Right ventricle myocardium inferior (tissue), 1 donor: Measurements from ENCODE around the gene CTDP1. TPM values are rescaled to one million over a fixed set of nuclear protein-coding genes. Genes with fewer than 3 reads are reported as not detected.
A peak's percentile ranks its signal among the peaks of the same experiment; 100 is the strongest.

Source experiments
- ATAC-seq: fragments of 200-7000 bp; cut with Tn5 transposase; one replicate; pipeline ENCODE4 v1.9.1; 2020; ENCODE audit warnings: mild to moderate bottlenecking, moderate library complexity
- DNase-seq: peaks from one replicate; pipeline ENCODE4 v3.0.0; 2021; ENCODE audit errors: missing footprints
- intact Hi-C: fragments of 100-400 bp; cut with DNase I; formaldehyde crosslinking; loops from one replicate; pipeline ENCODE4 v1.11.0; 2022
- total RNA-seq: library from RNA; stranded (reverse); fragmentation: NEBNext Ultra II Directional; extraction: Animal tissue kit (Norgen Biotek cat#: 25700); gene quantifications from one replicate; pipeline ENCODE4 v1.2.1, GENCODE V29; 2021
- donor health status: DM: no; HTN: yes; CAD: no; lungs with severe emphysema.

Gene CTDP1
- total RNA-seq, 1 donor from 2014 or later: 8.4 TPM

GRCh38 chr18:79784071-79784913 lies 104.7 kb downstream of the CTDP1 start:
- intact Hi-C loops: no loop called here
- ATAC-seq (no peak), DNase-seq (no peak)

GRCh38 chr18:79784965-79785770 lies 105.6 kb downstream of the CTDP1 start:
- no peak for DNase-seq
- ATAC-seq: no peak
- intact Hi-C loops: no loop called here

DNA sequence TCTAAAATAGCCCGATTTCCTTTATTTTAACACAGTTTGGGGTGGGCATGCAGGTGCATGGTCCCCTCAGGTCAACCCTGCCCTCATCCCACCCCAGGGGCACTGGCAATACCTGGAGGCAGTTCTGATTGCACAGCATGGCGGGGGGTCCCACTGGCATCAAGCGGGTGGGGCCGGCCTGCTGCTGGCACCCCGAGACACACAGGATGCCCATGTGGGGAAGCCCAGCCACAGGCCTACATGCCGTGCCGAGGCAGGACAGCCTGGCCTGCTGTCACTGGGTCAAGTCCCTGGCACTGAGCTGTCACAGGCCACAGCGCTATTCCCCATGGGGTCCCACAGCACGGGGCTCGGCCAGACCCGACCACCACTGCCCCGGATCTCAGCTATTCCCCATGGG lies 106.2 kb downstream of the CTDP1 start:
- intact Hi-C loops: no loop called here
- ATAC-seq: no peak
- no peak for DNase-seq

- ATAC-seq: no peak
- intact Hi-C loops: no loop called here
- DNase-seq: no peak
Observed at GRCh38 chr18:79786304-79786703, 106.7 kb downstream of the CTDP1 start.

DNA sequence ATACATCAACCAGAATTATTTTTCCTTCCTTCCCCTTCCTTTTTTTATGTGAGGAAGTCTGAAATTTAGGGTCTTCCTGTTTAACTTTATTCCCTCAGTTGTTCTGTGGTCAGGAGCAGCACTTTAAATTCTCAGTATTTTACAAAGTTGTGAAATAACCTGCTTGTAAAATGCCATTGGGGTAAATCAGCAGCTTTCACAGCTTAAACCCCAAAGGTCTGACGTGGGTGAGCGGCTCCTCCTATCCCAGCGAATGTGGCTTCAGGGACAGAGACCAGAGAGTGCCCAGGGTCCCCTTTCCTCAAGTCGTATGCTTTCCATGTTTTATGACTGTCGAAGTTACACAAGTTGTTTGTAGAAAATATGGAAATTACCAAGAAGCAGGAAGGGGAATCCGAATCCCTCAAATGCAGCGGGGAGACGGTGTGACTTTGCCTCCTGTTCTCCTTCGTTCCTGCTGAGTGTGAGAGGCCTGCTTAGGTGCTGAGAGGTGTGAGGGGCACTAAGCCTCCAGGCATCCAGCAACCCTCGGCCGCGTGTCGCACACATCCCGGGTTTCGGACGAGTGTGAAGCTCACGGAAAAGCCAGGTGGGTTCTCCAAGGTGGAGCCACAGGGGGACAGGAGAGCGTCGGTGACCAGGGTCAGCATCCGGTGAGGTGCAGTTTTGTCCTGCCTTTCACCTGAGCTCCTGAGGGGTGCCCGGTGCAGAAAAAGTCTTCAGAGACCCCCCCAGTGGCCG lies 107.4 kb downstream of the CTDP1 start:
- DNase-seq: no peak
- intact Hi-C loops: no loop called here
- ATAC-seq: no peak

DNA sequence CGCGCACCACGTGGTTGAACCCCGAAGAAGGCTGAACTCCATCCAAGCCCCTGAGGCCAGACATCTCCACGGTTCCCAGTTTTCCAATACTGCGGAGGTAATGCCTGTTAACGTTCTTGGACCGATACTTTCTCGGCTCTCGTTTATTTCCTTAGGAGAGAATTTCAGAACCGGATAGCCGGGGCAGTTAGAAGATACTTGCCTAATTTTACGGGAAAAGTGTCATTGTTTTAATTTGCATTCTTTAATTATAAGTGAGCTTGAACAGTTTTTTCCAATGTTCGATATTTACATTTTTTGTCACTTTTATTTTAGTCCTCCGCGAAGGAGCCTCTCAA lies 107.9 kb downstream of the CTDP1 start:
- intact Hi-C loops: no loop called here
- DNase-seq (no peak), ATAC-seq (no peak)

GRCh38 chr18:79787865-79788733 lies 108.5 kb downstream of the CTDP1 start:
- intact Hi-C loops: no loop called here
- ATAC-seq (no peak), DNase-seq (no peak)

GRCh38 chr18:79788734-79789085 lies 109.1 kb downstream of the CTDP1 start:
- ATAC-seq (no peak), DNase-seq (no peak)
- intact Hi-C loops: no loop called here

DNA sequence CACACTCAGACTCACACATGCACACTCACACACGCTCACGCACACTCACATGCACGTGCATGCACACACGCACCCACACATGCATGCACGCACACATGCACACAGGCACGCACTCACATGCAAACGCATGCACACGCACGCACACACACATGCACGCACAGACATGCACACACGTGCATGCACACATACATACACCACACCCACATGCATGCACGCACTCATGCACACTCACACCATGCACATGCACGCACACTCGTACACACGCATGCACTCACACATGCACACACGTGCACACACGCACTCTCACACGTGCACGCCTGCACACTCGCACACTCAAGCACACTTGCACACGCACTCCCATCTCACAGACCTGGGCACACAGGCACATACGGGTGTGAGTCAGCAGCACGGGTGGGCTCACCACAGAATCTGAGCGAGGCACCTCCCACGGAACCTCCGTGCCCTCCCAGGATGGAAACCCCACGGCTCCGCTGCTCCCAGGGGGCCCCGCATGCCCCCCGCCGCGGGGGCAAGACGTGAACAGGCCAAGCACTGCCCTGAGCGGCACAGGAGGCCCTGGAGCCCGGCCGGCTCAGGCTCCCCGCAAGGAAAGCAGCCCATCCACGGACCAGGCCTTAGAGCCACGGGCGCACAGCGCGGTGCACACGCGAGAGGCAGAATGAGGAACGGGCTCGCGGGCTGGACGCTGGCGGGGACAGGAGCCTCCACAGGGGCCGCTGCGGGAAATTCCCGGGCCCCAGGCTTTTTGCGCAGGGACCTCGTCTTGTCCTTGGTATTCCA lies 109.7 kb downstream of the CTDP1 start:
- ATAC-seq (no peak), DNase-seq (no peak)
- intact Hi-C loops: no loop called here

- intact Hi-C loops: no loop called here
Observed at GRCh38 chr18:79789901-79790890, 110.6 kb downstream of the CTDP1 start.

GRCh38 chr18:79790996-79791972 lies 111.7 kb downstream of the CTDP1 start:
- ATAC-seq (peak; percentile 73), DNase-seq (peak; percentile 87)
- intact Hi-C loops: no loop called here

More at GRCh38 chr18:79789901-79790890, 110.6 kb downstream of the CTDP1 start:
- DNase-seq (no peak), ATAC-seq (no peak)

GRCh38 chr18:79792096-79792987 lies 112.7 kb downstream of the CTDP1 start:
- intact Hi-C loops: no loop called here
- DNase-seq (no peak), ATAC-seq (no peak)

- ATAC-seq (no peak), DNase-seq (no peak)
- intact Hi-C loops: no loop called here
Observed at GRCh38 chr18:79792988-79793355, 113.4 kb downstream of the CTDP1 start.

DNA sequence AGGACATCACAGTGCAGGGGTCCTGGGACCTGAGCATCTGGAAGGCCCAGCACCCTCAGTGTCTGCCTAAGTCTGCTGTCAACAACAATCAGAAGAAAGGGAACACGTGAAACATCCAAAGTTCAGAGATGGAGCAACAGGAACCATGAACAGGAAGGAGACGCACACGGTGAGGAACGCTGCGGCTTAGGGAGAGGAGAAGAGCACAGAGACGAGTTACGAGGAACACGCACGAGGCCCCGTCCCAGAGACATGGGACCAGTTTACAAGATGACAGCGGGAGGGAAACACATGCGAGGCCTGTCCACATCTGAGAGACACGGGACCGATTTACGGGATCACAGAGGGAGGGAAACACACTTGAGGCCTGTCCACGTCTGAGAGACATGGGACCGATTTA lies 115.2 kb downstream of the CTDP1 start:
- DNase-seq (no peak), ATAC-seq (no peak)
- intact Hi-C loops: no loop called here

GRCh38 chr18:79795446-79795845 lies 115.8 kb downstream of the CTDP1 start:
- ATAC-seq: no peak
- intact Hi-C loops: no loop called here
- no peak for DNase-seq
